HL-60/S4 treated with phorbol 12-myristate 13-acetate at 8.2 ng/mL for 4 days and 3 days (cell line): ENCODE data around the gene TMEM191B.
"Not testable (repeated sequence)": the region's sequence is repeated elsewhere in the genome, so short reads cannot be mapped to it uniquely, and the experiment has no call there.

Experiments used
- in situ Hi-C: fragments of 300-500 bp; cut with MboI; formaldehyde crosslinking; loops from 2 replicates; pipeline ENCODE4 v1.15.0; 2022; ENCODE audit warnings: low sequenced_read_pairs

Gene TMEM191B

GRCh38 chr22:18527752-18528596 lies at the start of gene TMEM191B:
Gene TMEM191B (plus strand): TSS chr22:18527802. CDS start chr22:18527981, 179 bp downstream.
- in situ Hi-C loops: not testable (repeated sequence)

DNA sequence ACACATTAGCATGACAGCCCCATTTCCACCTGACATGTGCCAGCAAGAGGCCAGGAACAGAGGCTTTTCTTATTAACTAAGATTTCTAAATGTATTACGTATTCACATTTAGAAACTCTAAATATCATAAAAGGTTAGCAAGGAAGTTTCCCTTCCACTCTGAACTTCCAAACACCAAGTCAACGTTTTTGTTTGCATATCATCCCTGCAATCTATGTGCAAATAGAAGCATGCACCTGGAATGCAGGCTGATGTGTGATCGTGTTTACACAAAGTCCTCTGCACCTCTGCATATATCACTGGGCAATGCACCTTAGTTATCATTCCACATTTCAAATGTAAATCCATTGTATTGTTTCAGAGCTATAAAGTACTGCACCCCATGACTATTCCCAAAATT lies 31.4 kb upstream of the TMEM191B start:
- in situ Hi-C loops: not testable (repeated sequence)

- in situ Hi-C loops: not testable (repeated sequence)
These were observed 16.3 kb upstream of the TMEM191B start for GRCh38 chr22:18511327-18511726.

GRCh38 chr22:18512378-18512777 lies 15.2 kb upstream of the TMEM191B start:
- in situ Hi-C loops: not testable (repeated sequence)

DNA sequence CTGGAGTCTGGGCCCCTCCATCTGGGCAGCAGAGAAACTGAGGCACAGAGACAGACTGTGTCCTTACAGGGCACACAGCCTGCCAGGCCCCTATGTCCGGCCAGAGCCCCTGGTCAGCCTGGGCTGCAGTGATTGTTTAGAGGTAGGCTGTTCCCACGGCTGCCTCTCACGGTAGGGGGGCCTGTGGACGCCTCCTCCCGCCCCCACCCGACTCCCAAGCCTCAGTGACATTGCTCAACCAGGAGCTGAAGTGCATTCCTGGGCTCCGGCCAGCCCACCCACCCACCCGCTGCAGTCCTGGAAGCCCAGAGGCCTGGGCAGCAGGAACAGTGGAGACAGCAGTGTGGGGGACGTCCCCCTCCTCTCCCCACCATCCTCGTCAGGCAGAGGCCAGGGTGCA lies 14.1 kb upstream of the TMEM191B start:
- in situ Hi-C loops: not testable (repeated sequence)

- in situ Hi-C loops: not testable (repeated sequence)
These were observed 9.5 kb upstream of the TMEM191B start, which contains the start of gene GGTLC3 for GRCh38 chr22:18518061-18518460. Gene GGTLC3 (minus strand): TSS chr22:18518161. CDS start chr22:18517897, 264 bp downstream.

- in situ Hi-C loops: not testable (repeated sequence)
These were observed 4.8 kb upstream of the TMEM191B start for GRCh38 chr22:18522762-18523161.

- in situ Hi-C loops: not testable (repeated sequence)
These were observed 4.3 kb upstream of the TMEM191B start for GRCh38 chr22:18523328-18523727.

- in situ Hi-C loops: not testable (repeated sequence)
These were observed 1.2 kb downstream of the TMEM191B start for GRCh38 chr22:18528597-18529415.

GRCh38 chr22:18529416-18530145 lies 2.0 kb downstream of the TMEM191B start:
- in situ Hi-C loops: not testable (repeated sequence)

GRCh38 chr22:18533633-18534032 lies 6.0 kb downstream of the TMEM191B start:
- in situ Hi-C loops: not testable (repeated sequence)

- in situ Hi-C loops: not testable (repeated sequence)
These were observed 6.7 kb downstream of the TMEM191B start for GRCh38 chr22:18534315-18534714.

GRCh38 chr22:18539994-18540393 lies 12.4 kb downstream of the TMEM191B start:
- in situ Hi-C loops: not testable (repeated sequence)

DNA sequence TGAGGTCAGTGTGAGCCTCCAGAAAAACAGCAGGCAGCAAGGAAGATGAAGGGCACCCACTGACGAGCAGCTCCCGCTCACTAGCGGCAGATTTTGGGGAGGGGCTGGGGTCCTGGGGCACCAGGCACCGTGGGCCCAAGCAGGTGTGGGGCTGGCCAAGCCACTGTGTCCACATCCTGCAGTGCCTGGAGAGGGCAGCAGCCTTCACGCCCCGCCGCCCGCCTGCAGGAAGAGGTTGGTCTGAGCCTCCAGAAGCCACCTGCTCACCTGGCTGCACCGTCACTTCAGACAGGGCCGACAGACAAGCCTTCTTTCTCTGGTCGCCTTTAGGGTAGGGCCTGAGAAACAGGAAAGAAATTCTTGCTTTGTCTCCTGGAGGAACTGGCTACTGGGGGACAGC lies 15.8 kb downstream of the TMEM191B start:
- in situ Hi-C loops: not testable (repeated sequence)

GRCh38 chr22:18544615-18545014 lies 17.0 kb downstream of the TMEM191B start:
- in situ Hi-C loops: not testable (repeated sequence)

DNA sequence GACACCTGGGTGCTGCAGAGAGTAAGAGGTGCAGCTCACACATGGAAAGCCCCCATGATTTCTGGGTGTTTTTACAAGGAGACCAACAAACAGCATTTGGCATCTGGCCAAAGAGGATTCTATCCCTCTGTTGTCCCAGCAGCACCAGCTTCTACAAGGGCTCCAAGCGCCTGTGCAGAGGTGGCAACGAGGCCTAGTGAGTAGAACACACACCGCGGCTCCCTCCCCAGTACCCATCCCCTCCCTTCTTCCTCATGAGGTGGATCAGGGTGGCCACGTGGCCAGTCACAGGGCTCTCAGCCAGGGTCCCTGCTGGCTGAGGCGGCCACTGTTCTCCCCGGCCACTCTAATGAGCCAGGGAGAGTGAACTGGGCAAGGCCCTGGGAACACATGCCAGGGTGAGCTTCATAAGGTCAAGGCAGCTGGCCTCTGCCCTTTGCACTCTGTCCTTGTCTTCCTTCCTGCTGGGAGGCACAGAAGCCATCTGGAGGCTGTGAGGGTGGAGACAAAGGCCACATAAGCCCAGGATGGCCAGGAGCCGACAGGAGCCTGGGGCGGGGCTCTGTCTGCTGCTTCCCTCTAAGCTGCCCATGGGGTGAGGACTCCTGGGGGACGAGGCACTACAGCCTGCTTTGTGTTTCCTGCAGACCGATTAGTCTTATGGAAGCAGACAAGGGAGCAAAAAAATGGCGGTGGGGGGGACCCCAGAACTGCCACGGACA lies 22.0 kb downstream of the TMEM191B start:
- in situ Hi-C loops: not testable (repeated sequence)

GRCh38 chr22:18551046-18551445 lies 23.4 kb downstream of the TMEM191B start:
- in situ Hi-C loops: not testable (repeated sequence)

- in situ Hi-C loops: not testable (repeated sequence)
These were observed 25.4 kb downstream of the TMEM191B start for GRCh38 chr22:18552839-18553597.
